Islet precursor cell (in vitro differentiated cells): Measurements from ENCODE around the gene CNIH2.
A peak's percentile ranks its signal among the peaks of the same experiment; 100 is the strongest.
"Not testable (repeated sequence)": the region's sequence is repeated elsewhere in the genome, so short reads cannot be mapped to it uniquely, and the experiment has no call there.

Experiments
- DNase-seq: peaks from one replicate; pipeline ENCODE4 v3.0.0-alpha.2; 2018

CNIH2 gene

DNA sequence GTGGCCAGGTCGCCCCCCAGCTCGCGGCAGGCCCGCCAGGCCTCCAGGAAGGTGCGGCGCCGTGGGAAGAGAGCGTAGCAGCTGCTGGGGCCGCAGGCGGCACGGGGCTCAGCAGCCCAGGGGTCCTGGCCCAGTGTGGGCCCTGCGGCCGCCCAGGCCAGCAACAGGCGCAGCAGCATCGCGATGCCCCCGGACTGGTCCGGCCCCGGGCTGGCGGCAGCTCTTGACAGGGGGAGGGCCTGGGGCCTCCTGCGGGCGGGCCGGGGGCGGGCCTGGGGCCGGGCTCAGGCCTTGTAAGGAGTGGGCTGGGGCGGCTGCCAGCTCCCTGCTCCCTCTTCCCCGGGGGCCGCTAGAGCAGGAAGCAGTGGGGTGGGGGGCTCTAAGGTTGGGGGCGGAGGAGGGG is 38.9 kb downstream of the CNIH2 start, which contains the start of gene CD248:
Gene CD248, minus strand, starts transcription at position 196 of the 403 bp plus-strand sequence. Its CDS starts 17 bp downstream, at position 179.
- DNase-seq: peak; percentile 88

DNA sequence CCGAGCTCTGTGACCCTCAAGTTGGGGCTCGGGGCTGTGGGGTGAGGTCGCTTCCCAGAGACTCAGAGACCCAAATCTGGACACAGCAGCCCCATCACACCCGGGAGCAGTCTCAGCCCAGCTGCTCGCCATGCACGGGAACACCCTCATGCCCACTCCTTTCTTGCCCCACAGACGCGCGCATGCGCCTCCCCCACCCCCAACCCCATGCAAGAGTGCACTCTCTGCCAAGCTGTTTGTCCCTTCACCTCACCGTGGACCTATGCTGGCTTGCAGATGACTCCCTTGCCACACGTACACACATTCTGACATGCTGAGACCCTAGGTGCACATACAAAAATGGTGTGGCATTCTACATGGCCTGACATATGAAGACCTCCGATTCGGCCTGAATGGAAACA is 39.3 kb downstream of the CNIH2 start:
- no peak for DNase-seq

DNA sequence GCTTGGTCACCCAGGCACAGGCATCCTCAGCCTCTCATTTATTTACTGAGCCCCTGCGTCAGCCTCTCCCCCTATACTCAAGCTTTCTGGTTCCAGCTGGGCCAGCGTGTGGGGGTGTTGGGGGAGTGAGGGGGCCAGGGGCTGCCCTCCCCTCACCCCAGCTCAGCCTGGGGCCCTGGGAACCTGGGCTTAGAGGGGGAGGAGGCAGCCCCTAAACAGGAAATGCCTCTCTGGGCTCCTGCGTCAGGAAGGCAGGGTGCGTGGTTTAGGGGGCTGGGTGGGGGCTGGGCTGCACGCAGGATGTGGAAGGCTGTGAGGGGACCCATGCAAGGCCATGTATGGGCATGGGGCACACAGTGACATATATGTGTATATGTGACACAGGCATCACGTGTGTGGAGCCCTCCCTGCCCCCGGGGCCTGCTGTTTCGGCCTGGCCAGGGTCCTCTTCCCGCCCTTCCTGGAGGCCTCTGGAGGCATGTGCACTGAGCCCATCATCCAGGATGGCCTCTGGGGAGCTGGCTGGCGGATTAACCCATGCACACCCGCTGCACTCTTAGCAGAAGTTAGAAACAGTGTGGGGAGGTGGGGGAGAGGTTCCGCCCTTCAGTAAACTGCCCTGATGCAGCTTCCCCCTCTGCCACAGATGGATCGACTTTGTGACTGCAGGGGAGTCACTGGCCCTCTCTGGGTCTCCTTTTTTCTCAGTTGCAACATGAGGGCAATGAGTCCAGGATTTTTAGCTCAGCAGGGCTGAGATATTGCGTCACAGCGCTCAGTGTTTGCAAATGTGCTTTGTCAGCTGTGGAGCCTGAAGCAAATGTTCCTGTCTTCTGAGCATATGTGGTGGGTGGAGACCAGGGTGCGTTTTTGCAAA is 40.0 kb downstream of the CNIH2 start:
- DNase-seq: peak; percentile 71

DNA sequence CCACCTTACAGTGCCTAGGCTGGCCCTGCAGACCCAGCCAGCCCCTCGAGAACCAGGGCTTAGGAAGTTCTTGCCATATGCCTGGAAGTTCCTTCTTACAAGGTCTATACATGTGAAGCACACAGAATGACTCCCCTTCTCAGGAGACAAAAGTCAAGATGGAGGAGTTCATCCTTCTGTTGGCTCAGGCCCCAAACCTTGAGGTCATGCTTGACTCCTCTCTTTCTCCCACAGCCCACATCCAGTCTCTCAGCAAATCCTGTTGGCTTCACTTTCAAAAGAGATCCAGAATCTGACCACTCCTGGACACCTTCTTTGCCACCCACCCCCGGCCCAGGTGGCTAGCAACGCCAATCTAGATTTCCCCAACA is 40.6 kb downstream of the CNIH2 start:
- DNase-seq: no peak

DNA sequence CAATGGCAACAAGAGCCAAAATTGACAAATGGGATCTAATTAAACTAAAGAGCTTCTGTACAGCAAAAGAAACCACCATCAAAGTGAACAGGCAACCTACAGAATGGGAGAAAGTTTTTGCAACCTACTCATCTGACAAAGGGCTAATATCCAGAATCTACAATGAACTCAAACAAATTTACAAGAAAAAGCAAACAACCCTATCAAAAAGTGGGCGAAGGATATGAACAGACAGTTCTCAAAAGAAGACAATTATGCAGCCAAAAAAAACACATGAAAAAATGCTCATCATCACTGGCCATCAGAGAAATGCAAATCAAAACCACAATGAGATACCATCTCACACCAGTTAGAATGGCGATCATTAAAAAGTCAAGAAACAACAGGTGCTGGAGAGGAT is 42.3 kb downstream of the CNIH2 start:
- DNase-seq: not testable (repeated sequence)

DNA sequence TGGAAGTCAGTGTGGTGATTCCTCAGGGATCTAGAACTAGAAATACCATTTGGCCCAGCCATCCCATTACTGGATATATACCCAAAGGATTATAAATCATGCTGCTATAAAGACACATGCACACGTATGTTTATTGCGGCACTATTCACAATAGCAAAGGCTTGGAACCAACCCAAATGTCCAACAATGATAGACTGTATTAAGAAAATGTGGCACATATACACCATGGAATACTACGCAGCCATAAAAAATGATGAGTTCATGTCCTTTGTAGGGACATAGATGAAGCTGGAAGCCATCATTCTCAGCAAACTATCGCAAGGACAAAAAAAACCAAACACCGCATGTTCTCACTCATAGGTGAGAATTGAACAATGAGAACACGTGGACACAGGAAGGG is 42.8 kb downstream of the CNIH2 start:
- not testable (repeated sequence) for DNase-seq

DNA sequence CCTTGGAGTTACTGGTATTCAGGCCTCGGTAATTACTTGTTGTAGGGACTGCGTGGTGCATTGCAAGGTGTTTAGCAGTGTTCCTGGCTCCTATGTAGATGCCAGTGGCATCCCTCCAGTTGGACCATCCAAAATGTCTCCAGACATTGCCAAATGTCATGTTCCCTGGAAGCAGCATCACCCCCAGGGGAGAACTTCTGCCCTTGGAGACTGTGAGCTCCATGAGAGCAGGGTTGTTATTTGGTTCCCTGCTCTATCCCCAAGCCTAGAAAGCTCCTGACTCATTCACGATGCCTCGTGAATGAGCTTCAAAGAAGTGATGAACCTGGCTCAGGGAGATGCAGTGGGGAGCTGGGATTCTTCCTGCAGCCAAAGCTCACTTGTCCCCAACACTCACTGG is 43.6 kb downstream of the CNIH2 start:
- DNase-seq: no peak

DNA sequence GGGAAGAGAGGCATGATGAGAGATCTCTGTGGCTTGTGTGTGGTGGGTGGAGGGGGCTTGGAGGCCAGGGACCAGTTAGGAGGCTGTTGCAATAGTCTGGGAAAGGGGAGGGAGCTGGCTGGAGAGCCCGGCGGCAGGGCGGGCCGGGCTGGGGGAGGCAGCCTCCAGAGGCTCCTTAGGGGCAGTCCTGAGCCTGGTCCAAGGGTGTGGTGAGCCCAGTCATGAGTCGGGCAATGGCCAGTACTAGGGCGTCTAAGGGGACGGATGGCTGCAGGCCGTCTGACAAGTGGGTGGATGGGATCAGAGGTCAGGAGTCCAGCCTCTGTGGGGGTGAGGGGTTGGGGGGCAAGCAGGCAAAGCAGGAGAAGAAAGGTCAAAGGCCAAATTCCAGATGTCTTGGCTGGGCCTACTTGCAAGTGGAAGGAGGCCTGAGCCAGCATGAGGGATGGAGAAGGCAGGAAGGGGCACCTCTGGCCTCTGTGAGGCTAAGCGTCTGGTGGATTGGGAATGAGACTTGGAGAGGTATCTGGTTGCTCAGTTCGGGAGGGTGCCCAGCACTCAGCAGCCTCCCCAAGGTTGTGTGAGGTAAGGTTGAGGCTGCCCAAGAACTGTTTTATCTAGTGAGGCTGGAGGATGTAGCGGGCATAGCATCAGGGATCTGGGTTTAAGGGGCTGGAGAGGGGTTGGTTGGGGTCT is 44.9 kb downstream of the CNIH2 start:
- DNase-seq: peak; percentile 21

DNA sequence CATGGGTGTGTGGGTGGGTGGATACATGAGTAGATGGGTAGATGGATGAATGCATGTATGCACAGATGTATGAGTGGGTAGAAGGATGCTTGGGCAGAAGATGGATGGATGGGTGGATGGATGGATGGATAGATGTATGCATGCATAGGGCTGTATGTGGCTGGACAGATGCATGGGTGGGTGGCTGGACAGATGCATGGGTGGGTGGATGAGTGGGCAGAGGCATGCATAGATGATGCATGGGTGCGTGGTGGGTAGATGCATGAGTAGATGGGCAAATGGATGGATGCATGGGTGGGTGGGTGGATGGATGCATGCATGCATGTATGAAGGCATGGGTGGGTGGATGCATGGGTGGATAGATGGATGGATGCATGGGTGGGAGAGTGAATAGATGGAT is 45.7 kb downstream of the CNIH2 start:
- peak; percentile 28 for DNase-seq

DNA sequence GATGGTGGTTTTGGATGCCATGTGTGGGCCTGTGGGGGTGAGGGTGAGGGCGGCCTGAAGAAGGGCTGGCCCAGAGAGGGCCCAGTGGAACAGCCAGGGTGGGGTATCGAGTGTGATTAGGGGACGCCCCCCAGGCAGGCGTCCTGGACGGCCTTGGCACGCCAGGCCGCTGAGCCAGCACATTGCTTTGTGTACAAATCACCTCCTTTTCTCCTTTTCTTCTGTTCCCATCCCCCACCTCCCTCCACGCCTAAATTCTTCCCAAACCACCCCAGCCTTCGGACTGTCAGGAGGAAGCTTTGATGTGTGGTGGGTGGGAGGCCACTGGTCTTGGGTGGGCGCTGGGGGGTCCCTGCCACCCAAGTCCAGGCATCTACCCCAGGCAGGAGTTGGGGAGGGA is 46.7 kb downstream of the CNIH2 start:
- DNase-seq: peak; percentile 72

DNA sequence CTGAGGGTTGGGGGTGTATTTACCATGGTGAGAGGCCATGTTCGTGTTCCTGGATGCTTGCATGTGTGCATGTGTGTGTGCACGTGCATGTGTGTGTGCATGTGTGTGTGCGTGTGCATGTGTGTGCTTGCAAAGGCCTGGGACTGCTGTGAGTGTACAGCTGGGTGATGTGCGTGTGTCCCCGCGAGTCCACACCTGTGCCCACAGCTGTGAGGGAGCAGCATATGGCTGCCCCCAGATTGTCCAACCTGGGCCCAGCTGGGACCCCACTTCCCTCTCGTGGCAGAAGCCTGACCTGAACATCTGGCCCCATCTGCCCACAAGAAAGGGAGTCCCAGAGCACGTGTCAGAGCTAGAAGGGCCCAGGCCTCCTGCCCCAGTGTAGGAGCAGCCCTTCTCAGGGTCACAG is 47.3 kb downstream of the CNIH2 start:
- peak; percentile 50 for DNase-seq

DNA sequence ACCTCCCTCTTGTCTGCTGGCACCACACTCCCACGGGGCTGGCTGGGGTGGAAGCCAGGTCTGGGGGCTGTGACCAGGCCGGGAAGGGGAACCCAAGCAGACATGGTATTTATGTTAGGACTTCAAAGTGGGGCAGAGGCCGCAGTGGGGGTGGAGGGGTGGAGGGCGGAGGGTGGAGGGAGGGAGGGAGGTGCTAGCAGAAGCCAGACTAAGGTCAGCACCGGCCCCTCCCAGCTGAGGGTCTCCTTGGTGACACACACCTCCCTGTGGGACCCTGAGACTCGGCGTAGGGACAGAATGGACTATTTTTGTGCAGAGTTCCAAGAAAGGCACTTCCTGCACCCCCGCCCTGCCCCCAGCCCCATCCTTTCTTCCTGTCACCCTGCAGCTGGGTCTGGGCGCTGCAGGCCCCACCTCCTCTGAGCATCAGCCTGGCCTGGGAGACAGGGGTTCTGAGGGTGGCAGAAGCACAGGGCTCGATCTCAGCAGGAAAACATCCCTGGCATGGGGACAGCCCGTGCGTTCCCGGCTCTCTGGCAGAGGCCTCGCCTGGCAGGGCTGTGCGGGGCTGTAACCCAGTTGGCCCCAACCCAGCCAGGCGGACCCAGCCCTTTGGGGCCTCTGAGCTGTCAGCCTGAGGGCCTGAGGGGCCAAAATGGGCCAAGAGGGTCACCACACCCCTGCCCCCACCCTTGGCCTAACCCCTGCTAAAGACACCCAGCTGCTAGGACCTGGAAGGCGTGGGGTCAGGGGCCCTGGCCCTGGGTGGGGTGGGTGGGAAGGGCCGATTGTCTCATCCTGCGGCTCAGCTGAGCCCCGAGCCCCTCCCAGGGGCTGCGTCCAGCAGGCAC is 48.5 kb downstream of the CNIH2 start:
- DNase-seq: peak; percentile 78

DNA sequence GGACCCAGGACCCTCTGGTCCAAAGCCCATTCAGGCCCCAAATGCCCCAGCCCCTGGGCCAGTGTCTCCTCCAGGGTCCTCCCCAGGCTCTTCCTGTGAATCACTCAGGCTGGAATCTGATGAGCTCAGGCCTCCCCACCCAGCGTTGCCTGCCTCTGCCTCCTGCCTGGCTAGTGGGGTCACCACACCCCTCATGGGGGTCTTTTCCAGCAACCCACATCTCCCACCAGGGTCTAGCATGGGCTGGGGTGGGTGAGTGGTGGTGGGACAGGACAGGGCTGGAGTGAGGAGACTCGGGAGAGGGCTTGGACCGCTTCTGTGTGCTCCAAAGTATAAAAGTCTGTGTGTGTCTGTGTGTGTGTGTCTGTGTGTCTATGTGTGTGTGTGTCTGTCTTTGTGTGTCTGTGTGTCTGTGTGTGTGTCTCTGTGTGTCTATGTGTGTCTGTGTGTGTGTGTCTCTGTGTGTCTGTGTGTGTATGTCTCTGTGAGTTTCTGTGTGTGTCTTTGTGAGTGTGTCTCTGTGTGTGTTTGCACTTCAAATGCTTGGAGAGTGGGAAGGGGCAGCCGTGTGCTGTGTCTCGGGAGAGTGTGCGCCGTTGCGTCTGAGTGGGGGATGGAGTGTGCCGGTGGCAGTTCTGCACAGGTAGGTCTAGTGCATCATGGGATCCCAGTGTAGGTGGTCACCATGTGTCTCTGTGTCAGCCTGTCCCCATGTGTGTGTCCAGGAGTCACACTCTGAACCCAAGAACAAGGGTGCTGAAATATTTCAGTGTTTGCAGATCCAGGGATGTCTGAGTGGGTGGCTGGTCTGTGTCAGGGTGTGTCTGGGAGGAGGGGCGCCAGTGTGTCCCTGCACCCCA is 49.4 kb downstream of the CNIH2 start:
- peak; percentile 88 for DNase-seq

DNA sequence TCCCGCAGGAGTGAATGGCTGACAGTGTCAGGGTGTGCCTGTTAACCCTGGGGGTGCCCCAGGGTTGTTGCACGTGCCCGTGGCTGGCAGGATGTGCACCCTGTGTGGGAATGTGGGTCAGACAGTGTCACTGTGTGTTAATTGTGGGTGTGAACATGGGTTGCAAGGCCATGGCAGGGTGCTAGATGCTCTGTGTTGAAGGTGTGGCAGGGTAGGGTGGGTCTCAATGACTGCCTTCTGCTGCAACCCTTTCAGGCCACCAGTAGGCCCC is 50.0 kb downstream of the CNIH2 start:
- no peak for DNase-seq

DNA sequence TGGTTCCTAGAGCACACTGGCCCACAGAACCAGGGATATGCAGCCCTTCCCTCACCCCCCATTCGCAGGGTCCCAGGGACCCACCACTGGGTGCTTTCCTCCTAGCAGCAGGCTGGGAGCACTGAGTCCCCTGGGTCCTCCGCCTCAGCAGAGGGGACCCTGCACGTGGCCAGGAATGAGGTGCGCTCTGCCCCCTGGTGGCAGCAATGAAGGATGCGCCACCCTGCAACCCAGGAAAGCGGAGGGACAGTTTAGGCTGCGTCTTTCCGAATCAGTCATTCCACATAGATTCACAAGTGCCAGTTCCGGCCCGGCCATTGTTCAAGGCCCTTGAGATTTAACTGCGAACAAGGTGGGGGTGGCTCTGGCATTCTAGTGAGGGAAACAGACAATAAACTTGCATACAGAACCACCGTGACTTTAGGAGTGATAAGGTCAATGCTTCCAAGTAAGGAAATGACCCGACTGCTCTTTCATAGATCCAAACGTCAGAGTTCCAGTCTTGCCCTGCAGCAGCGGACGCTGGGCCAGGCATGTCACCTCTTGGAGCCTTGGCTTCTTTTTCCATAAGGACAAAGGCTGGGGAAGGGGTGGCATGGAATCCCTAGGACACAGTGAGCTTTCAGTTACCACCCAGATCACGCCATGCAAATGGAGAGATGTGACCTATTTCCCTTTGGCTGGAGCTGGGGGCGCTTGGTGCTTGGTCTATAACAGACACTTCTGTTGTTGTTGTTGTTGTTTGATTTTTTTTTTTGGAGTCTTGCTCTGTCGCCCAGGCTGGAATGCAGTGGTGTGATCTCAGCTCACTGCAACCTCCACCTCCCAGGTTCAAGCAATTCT is 50.5 kb downstream of the CNIH2 start:
- DNase-seq: peak; percentile 91

DNA sequence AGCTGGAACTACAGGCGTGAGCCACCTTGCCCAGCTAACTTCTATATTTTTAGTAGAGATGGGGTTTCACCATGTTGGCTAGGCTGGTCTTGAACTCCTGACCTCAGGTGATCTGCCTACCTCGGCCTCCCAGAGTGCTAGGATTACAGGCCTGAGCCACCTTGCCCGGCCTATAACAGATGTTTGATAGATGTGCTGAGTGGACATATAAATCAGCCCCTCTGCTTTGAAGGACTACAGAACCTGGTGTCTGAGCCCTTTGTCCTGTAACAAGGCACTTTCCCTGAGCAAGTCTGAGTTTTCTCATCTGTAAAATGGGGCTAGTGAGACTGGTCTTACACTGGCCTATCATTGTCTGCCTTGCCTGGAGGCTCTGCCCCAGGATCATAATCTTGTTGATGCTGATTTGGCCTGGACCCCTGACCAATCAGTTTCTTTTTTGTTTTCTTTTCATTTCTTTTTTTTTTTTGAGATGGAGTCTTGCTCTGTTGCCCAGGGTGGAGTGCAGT is 51.2 kb downstream of the CNIH2 start:
- no peak for DNase-seq

DNA sequence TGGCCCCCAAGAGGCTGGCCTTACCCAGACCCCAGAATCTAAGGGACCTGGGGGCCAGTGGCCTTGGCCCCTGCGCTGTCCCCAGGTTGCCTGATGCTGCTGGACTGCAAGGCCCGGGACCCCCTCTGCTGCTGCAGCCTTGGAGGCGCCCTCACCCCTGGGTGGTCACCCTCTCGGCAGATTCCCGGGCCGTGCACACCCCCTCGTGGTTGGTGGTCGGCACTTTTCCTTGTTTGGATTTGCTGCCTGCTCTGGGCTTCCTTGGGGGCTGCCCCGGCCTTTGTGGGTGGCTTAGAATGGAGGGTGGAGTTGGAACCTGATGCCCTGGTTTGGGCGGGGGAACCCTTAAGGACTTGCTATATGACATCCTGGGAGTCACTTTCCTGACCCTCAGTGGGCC is 53.0 kb downstream of the CNIH2 start:
- peak; percentile 45 for DNase-seq

DNA sequence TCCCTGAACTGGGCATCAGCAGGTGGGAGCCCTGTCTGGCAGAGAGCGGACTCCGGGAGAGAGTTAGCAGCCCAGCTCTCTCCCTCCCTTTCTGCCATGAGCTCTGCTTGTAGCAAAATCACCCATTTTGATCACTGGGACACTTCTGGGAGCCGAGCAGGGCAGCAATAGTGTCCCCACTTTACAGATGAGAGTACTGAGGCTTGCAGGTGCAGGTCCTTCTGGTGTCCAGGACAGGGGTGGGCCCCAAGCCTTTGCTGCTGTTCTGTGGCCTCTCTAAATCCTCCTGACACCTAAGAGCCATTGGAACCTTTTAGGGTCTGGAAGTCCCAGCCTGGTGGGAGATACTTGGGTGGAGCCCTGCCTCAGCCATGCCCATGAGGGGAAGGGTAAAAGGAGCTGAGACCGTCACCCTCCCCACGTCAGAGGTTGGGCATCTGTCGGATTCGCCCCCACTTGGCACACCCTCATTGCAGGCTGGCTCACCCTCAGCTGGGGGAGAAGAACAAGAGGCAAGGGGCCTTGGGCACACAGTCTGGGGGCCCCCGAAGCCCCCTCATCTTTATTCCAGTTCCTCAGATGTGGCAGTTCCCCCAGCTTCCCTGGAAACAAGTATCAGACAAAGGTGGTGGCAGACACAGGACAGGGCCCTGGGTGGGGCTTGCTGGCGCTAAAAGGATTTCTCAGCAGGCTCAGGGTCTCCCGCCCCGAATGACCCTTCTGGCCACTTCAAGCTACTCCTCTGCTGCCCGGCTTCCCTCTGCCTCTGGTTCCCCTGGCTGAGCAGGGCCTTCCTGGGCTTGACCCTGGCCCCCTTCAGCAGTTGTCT is 53.8 kb downstream of the CNIH2 start:
- no peak for DNase-seq

DNA sequence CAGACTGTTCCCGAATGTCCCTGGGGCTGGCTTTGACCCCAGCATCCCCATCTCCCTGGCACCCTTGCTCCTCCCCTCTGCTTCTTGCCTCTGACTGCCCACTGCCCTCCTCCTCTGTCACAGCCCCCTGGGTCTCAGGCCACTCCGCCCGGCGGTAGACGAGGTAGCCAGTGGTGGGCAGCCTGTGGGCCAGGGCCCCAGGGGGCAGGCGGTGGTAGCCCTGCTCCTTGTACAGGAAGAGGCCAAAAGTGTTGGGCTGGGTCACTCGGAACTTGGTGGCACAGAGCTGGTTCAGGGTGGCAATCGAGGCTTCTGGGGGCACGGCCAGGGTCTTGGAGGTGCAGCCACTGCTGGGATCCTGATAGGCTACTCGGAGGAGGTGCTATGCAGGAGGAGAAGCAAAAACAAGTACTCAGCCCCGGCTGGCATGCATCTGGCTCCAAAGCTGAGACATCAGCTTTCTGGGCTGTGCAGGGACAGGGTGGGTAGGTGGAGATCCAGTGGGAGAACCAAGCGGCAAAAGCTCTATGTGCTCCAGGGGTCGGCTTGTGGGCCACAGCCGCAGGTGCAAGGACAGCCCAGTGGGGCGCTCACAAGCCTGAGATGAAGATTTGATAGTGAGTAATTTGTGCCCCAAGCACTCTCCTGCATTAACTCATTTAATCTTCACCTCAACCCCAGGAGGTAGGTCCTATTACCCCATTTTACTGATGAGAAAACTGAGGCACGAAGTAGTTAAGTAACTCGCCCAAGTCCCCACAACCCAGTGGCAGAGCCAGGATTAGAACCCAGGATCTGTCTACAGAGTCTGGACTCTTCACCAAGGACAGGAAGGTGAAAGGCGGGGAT is 54.6 kb downstream of the CNIH2 start:
- DNase-seq: peak; percentile 49
